Hepatocyte (in vitro differentiated cells): ENCODE measurements around the gene CFAP58. TPM values are rescaled to one million over a fixed set of nuclear protein-coding genes. Genes with fewer than 3 reads are reported as not detected.

Experiments
- DNase-seq: peaks from one replicate; pipeline ENCODE4 v3.0.0-alpha.2; 2016; ENCODE audit warnings: low spot score
- H2AFZ ChIP-seq: fragments of 200-600 bp; sonication (generic); 2 replicates; pipeline ENCODE4 v1.6.0; 2016; ENCODE audit warnings: antibody characterized with exemption, mild to moderate bottlenecking
- H3K27ac ChIP-seq: fragments of 200-600 bp; sonication (generic); 2 replicates; pipeline ENCODE4 v1.5.1; 2016; ENCODE audit warnings: mild to moderate bottlenecking
- H3K27me3 ChIP-seq: fragments of 200-600 bp; sonication (generic); 2 replicates; pipeline ENCODE4 v1.6.1; 2016
- H3K36me3 ChIP-seq: fragments of 200-600 bp; sonication (generic); replicated peaks from 2 replicates; pipeline ENCODE4 v1.5.1; 2016; ENCODE audit warnings: low read depth; ENCODE audit not compliant: insufficient read depth
- H3K4me1 ChIP-seq: fragments of 200-600 bp; sonication (generic); 2 replicates; pipeline ENCODE4 v1.5.1; 2016; ENCODE audit warnings: mild to moderate bottlenecking, moderate library complexity; ENCODE audit not compliant: insufficient read depth
- H3K4me2 ChIP-seq: fragments of 200-600 bp; sonication (generic); 2 replicates; pipeline ENCODE4 v1.6.0; 2016
- H3K4me3 ChIP-seq: fragments of 200-600 bp; sonication (generic); 2 replicates; pipeline ENCODE4 v1.5.1; 2016; ENCODE audit warnings: mild to moderate bottlenecking
- H3K79me2 ChIP-seq: fragments of 200-600 bp; sonication (generic); 2 replicates; pipeline ENCODE4 v1.6.0; 2017; ENCODE audit warnings: mild to moderate bottlenecking
- H3K9me2 ChIP-seq: fragments of 200-600 bp; sonication (generic); replicated peaks from 2 replicates; pipeline ENCODE4 v1.6.0; 2017; ENCODE audit warnings: mild to moderate bottlenecking; ENCODE audit not compliant: insufficient read depth
- H3K9me3 ChIP-seq: fragments of 200-600 bp; sonication (generic); 2 replicates; pipeline ENCODE4 v1.5.1; 2016; ENCODE audit warnings: low read depth, mild to moderate bottlenecking
- H4K20me1 ChIP-seq: fragments of 200-600 bp; sonication (generic); 2 replicates; pipeline ENCODE4 v1.6.0; 2016; ENCODE audit warnings: mild to moderate bottlenecking; ENCODE audit not compliant: insufficient read depth, poor library complexity, severe bottlenecking
- EZH2 ChIP-seq: fragments of 200-600 bp; sonication (generic); IDR thresholded peaks from 2 replicates; pipeline ENCODE4 v1.6.1; 2016; ENCODE audit warnings: antibody characterized with exemption, mild to moderate bottlenecking, borderline replicate concordance
- EZH2phosphoT487 ChIP-seq: fragments of 200-600 bp; sonication (generic); IDR thresholded peaks from one replicate; pipeline ENCODE4 v1.6.1; 2018; ENCODE audit warnings: antibody characterized with exemption, mild to moderate bottlenecking, low read depth, moderate library complexity; ENCODE audit not compliant: unreplicated experiment, severe bottlenecking
- WGBS: methylation state at CpG from one replicate; pipeline ENCODE4 v1.1.6; 2016; ENCODE audit warnings: low lambda C conversion rate; ENCODE audit errors: missing lambda C conversion rate; 5-methylcytosine and 5-hydroxymethylcytosine counted together
- polyA plus RNA-seq: library from polyadenylated mRNA; unstranded; fragments of >200 nt; fragmentation: Nextera tagmentation; extraction: Ambion mirVana; gene quantifications from 2 replicates; pipeline ENCODE4 v1.2.1, GENCODE V29; 2016
- total RNA-seq: library from RNA; depleted of rRNA; stranded (reverse); fragments of >200 nt; gene quantifications from 2 replicates; pipeline ENCODE4 v1.2.3, GENCODE V29; 2014
- TF ChIP-seq, protein P1 (sequence below): fragments of 200-600 bp; sonication (generic); IDR thresholded peaks from 2 replicates; pipeline ENCODE4 v1.5.1; 2016; ENCODE audit warnings: antibody characterized with exemption, mild to moderate bottlenecking; ENCODE audit not compliant: poor library complexity

Gene CFAP58
- total and polyA plus RNA-seq, 2 experiments from 2014 or later = 0.17 TPM; not detected in 1

DNA sequence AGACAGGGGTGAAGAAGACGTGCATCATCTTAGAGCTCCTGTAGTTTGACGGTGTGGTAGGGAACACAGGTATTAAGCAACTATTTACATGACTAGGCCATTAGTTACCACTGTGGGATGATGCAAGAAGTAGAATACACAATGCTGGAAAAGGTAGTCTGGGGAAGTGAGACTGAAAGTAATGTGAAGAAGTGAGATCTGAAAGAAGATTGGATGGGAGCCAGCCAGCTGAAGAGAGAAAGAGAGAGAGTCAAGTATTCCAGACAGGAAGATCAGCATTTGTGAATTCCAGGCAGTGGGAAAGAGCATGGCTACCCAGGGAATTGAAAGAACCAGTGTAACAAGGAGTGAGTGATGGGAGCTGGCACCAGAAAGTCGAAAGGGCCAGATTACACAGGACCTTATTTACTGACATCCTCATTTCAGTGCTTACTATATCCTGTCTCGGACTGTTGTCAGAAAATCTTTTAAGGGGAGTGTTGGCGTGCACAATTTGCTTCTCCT lies 4.0 kb upstream of the CFAP58 start:
- Histone ChIP-seq H3K27me3 (no peaks in the 10 kb centered on the region), H3K27ac (peak overlapping the region; percentile 42), H3K36me3 (no peaks in the 10 kb centered on the region), H3K9me2 (no peaks in the 10 kb centered on the region), H2AFZ (peak overlapping the region; percentile 20), H3K4me3 (no peak overlapping the region), H3K4me1 (no peaks in the 10 kb centered on the region), H4K20me1 (no peaks in the 10 kb centered on the region), H3K79me2 (no peaks in the 10 kb centered on the region), H3K4me2 (peak overlapping the region; percentile 71), H3K9me3 (no peaks in the 10 kb centered on the region)
- TF ChIP-seq, protein P1, sequence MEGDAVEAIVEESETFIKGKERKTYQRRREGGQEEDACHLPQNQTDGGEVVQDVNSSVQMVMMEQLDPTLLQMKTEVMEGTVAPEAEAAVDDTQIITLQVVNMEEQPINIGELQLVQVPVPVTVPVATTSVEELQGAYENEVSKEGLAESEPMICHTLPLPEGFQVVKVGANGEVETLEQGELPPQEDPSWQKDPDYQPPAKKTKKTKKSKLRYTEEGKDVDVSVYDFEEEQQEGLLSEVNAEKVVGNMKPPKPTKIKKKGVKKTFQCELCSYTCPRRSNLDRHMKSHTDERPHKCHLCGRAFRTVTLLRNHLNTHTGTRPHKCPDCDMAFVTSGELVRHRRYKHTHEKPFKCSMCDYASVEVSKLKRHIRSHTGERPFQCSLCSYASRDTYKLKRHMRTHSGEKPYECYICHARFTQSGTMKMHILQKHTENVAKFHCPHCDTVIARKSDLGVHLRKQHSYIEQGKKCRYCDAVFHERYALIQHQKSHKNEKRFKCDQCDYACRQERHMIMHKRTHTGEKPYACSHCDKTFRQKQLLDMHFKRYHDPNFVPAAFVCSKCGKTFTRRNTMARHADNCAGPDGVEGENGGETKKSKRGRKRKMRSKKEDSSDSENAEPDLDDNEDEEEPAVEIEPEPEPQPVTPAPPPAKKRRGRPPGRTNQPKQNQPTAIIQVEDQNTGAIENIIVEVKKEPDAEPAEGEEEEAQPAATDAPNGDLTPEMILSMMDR = no peak
- no peak for TF ChIP-seq EZH2phosphoT487
- TF ChIP-seq EZH2 = no peak
- DNase-seq = peak; percentile 78
- 31% methylated on average over 5 of the region's 5 CpGs for WGBS

DNA sequence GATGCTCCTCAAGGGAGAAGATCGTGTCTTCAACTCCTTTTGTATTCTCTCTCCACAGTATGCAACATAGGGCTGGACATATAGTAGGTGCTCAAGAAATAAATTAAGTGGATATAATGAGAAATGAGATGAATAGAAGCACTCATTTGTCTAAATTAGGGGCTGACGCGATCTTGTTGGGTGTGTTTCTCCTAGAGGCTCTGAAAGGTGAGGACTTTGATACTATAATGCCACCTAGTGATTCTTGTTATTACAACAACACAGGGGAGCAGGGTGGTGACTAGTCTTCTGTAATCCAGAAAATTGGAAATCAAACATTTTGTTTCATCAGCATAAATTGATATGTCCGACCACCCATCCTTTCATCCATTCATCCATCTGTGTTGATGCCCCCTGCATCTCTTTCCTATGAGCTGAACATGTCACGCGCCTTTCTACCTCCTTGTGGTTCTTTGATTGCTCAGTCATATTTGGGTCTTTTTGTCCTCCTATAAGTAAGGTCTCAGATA lies 3.5 kb upstream of the CFAP58 start:
- 32% methylated on average over 6 of the region's 6 CpGs for WGBS
- H3K9me2 ChIP-seq = no peaks in the 10 kb centered on the region
- peak; percentile 74 for DNase-seq

DNA sequence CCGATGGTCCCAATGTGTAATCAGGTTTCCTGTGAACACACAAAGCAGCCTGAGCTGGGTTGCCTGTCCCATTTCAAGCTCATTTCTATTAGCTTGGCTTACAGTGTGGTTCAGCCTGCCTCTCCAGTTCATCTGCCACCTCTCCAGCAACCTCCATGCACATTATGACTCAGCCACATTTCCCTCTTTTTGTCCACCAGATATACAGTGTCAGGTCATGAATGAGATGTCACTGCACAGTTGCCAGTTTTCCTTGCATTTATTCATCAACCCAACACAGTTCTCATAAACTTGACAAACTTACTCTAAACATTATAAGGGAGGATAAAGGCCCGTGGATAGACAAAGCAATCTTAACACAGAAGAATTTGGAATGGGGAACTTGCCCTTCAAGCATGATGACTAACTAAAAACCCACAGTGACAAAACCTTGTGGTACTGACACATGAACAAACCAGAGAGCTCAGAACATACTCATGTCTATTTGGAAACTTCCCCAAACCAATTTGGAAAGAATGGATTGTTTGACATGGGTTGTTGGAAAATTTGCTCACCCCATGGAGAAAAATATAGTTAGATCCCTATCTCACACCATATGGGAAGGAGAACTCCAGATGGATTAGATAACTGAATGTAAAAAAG lies 2.5 kb upstream of the CFAP58 start:
- Histone ChIP-seq H2AFZ (no peak overlapping the region), H3K79me2 (no peaks in the 10 kb centered on the region), H3K27ac (no peak overlapping the region), H3K4me3 (no peak overlapping the region), H3K9me2 (no peaks in the 10 kb centered on the region), H3K36me3 (no peaks in the 10 kb centered on the region), H3K27me3 (peaks cover 10% of the 10 kb centered on the region), H3K4me1 (no peaks in the 10 kb centered on the region), H4K20me1 (no peaks in the 10 kb centered on the region), H3K4me2 (no peak overlapping the region), H3K9me3 (no peaks in the 10 kb centered on the region)
- TF ChIP-seq, protein P1 = no peak
- TF ChIP-seq EZH2 (no peak), EZH2phosphoT487 (no peak)
- no peak for DNase-seq
- 67% methylated on average over 2 of the region's 2 CpGs for WGBS

More for the DNA sequence above, 3.5 kb upstream of the CFAP58 start:
- H3K4me1 ChIP-seq = no peaks in the 10 kb centered on the region
- no peaks in the 10 kb centered on the region for H3K79me2 ChIP-seq
- no peaks in the 10 kb centered on the region for H3K36me3 ChIP-seq
- TF ChIP-seq, protein P1 = peak; percentile 79
- TF ChIP-seq EZH2phosphoT487 = no peak
- no peak overlapping the region for H3K4me3 ChIP-seq
- no peaks in the 10 kb centered on the region for H3K9me3 ChIP-seq
- H3K4me2 ChIP-seq = peak overlapping the region; percentile 71
- no peaks in the 10 kb centered on the region for H4K20me1 ChIP-seq
- H3K27ac ChIP-seq = peak overlapping the region; percentile 42
- peaks cover 3% of the 10 kb centered on the region for H3K27me3 ChIP-seq
- peak overlapping the region; percentile 20 for H2AFZ ChIP-seq
